GM21515 (cell line): ENCODE results near the gene PLGRKT.
"Not testable (repeated sequence)": the region's sequence is repeated elsewhere in the genome, so short reads cannot be mapped to it uniquely, and the experiment has no call there.

Experiments used
- ATAC-seq: cut with Tn5 transposase; IDR thresholded peaks from one replicate; pipeline ENCODE4 v1.9.1; 2021; ENCODE audit not compliant: unreplicated experiment

Gene PLGRKT

GRCh38 chr9:5388026-5388819 is 49.5 kb downstream of the PLGRKT start:
- no peak for ATAC-seq

GRCh38 chr9:5384436-5384835 is 53.3 kb downstream of the PLGRKT start:
- no peak for ATAC-seq

GRCh38 chr9:5382479-5382878 is 55.2 kb downstream of the PLGRKT start:
- ATAC-seq = no peak

- ATAC-seq = no peak
Measured at GRCh38 chr9:5375790-5376477, 61.8 kb downstream of the PLGRKT start.

- no peak for ATAC-seq
Measured at GRCh38 chr9:5375091-5375490, 62.6 kb downstream of the PLGRKT start.

GRCh38 chr9:5364294-5365024 is 73.3 kb downstream of the PLGRKT start:
- ATAC-seq = peak; percentile 77

- no peak for ATAC-seq
Measured at GRCh38 chr9:5361326-5362010, 76.3 kb downstream of the PLGRKT start.

- ATAC-seq = no peak
Measured at GRCh38 chr9:5360341-5360740, 77.4 kb downstream of the PLGRKT start.

GRCh38 chr9:5357431-5358105 is 80.2 kb downstream of the PLGRKT start:
- no peak for ATAC-seq

- no peak for ATAC-seq
Measured at GRCh38 chr9:5355817-5356216, 81.9 kb downstream of the PLGRKT start.

- no peak for ATAC-seq
Measured at GRCh38 chr9:5355226-5355625, 82.5 kb downstream of the PLGRKT start.

GRCh38 chr9:5354184-5354583 is 83.5 kb downstream of the PLGRKT start:
- no peak for ATAC-seq

GRCh38 chr9:5352637-5353248 is 85.0 kb downstream of the PLGRKT start:
- ATAC-seq = no peak

GRCh38 chr9:5338992-5339981 is 98.4 kb downstream of the PLGRKT start, which contains the start of gene RLN1:
TSS of gene RLN1 (minus strand) at chr9:5339876. CDS start at chr9:5339746, 130 bp downstream.
- peak; percentile 100 for ATAC-seq

GRCh38 chr9:5336688-5337087 is 101.0 kb downstream of the PLGRKT start:
- ATAC-seq = no peak

GRCh38 chr9:5331276-5331675 is 106.4 kb downstream of the PLGRKT start:
- not testable (repeated sequence) for ATAC-seq

- no peak for ATAC-seq
Measured at GRCh38 chr9:5326893-5327548, 110.7 kb downstream of the PLGRKT start.

GRCh38 chr9:5326187-5326586 is 111.5 kb downstream of the PLGRKT start:
- ATAC-seq = no peak
